Activated CD4-positive, alpha-beta T cell treated with anti-CD3 and anti-CD28 coated beads for 24 hours (primary cell): ENCODE data around the gene RALGAPB.

ENCODE experiments used
- DNase-seq, 2 donors: peaks; one replicate each; pipeline ENCODE4 v3.0.0-alpha.2; 2020; ENCODE audit warnings: low read depth in 2 of 2

The RALGAPB gene

DNA sequence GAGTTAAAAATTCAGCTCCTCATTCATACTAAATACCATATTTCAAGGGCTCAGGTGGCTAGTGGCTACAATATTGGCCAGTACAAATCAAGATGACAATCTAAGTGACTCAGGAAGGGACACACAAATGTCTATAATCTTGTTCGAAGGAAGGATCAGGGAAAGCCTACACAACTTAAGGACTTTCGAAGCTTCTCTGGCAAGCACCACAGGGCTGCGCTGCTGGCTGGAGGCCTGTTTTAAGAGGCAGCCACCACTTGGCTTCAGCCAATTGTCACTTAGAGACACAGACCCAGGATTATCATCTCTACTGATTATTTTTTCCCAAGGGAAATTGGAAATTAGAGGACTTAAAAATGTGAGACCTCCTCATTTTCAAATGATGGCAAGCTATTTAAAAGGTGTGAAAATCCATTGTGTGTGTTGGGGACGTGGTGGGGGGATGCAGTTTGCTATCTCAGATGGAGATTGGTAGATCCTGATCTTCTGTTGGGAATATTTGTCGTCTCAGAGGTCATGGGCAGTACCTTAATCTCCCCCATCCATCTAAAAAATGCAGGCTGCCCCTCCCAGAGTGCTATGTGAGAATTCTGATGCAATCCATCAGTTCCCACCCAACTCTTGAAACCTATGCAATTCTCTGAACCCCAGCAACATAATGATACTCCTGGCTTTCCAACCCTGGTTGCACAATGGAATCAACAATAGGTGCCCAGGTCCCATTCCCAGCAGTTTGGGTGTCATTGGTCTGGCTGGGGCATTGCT is 140.3 kb downstream of the RALGAPB start:
- no peak for DNase-seq

GRCh38 chr20:38615283-38615682 is 142.6 kb downstream of the RALGAPB start:
- no peak for DNase-seq

- DNase-seq = no peak
Measured at GRCh38 chr20:38616457-38616856, 143.8 kb downstream of the RALGAPB start.

DNA sequence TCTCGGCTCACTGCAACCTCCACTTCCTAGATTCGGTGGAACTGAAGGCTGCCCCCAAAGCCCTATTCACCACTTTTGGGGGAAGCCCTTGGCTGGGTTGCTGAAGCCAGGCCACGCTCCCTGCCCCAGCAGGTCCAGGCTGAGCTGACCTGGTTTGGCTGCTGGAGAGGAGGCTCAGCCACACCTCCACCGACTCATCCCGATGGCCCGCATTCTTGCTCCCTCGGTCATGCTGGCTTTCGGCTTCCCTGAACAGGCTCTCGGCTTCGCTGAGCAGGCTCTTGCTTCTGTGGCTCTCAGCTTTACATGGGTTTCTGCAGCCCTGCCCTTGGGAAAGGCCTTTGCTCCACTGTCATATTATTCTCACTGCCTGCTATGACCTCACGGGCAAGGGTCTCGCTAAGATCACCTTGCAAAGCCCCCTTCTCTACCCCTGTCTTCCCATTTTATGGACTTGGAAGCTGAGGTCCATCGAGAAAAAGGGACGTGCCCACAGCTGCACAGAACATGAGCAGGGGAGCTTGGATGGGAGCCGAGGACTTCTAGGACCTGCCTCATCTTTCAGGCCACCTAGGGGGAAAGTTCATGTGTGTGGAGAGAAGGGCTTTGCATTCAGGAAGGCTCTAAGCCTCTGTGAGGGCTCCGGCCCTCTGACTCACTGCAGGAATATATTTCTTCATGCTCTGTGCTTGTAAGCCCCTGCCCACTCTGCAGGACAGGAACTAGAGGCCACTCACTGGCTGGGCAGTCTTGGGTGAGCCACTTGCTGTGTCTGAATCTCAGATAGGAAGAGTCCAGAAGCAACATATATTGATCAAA is 144.6 kb downstream of the RALGAPB start:
- DNase-seq = no peak

DNA sequence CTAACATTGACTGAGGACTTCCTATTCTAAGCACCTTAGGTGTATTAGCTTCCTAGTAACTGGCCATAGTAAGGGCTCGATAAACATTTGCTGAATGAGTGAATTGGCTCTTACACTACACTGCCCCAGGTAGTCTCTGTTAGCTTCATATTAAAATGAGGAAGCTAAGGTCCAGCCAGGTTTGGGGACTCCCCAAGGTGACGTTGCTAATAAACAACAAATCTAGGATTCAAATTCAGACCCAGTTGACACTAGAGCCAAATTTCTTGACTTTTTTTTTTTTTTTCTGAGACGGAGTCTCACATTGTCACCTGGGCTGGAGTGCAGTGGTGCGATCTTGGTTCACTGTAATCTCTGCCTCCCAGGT is 145.2 kb downstream of the RALGAPB start:
- DNase-seq = no peak

DNA sequence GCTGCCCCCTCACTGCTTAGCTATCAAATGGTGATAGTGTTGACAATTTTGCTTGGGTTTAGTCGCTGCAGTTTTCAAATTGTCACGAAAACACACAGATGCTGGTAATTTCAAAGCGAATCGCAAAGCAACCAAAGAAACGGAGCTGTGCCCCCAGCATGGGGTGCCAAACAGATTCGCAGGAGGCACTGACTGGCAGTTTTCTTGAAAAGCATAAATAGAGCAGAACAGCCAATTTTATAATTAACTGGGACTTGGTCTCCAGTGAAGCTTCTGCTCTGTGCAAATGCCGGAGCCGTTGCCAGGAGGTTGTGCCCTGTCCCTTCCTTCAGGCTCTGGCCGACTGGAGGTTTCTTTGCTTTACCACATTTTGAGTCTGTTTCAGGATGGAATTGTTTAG is 147.8 kb downstream of the RALGAPB start:
- no peak for DNase-seq

DNA sequence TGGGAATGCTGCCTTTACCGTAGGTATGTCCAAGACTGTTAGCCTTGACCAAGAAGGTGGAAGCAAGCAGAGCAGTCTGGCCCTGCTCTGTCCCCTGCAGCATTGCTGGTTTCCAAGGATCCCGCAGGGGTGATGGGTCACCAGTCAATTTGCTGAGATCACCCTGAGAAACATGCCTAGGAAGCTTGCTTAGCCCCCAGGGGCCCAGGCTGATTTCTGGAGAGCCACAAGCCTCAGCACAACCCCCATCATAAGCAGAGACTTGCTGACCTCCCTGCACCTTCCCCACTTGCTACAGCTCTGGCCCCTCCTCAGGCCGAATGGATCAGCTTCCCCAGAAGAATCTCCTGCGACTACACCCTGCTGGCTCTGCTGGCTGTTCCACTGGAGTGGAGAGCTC is 150.4 kb downstream of the RALGAPB start:
- DNase-seq = no peak

DNA sequence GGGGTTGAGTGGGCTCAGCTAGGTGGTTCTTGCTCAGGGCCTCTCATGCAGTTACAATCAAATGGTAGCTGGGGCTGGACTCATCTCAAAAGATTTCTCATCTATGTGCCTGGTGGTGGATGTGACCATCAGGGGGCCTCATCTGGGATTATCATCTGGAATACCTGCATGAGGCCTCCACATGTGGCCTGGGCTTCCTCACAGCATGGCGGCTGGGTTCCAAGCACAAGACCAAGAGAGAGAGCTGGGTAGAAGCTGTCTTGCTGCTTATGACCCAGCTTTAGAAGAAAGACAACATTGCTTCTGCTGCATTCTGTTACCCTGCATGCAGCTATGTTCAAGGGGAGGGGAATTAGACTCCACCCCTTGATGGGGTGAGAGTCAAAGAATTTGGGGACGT is 151.4 kb downstream of the RALGAPB start:
- no peak for DNase-seq

GRCh38 chr20:38625896-38626295 is 153.3 kb downstream of the RALGAPB start:
- DNase-seq = no peak

GRCh38 chr20:38626921-38627659 is 154.4 kb downstream of the RALGAPB start:
- DNase-seq = no peak
